GM18870 (cell line): Measurements from ENCODE around the gene ZEB1.
"Not testable (repeated sequence)": the region's sequence is repeated elsewhere in the genome, so short reads cannot be mapped to it uniquely, and the experiment has no call there.

Experiments
- ATAC-seq: cut with Tn5 transposase; IDR thresholded peaks from one replicate; pipeline ENCODE4 v1.9.1; 2021; ENCODE audit warnings: moderate library complexity; ENCODE audit not compliant: unreplicated experiment

Gene ZEB1

DNA sequence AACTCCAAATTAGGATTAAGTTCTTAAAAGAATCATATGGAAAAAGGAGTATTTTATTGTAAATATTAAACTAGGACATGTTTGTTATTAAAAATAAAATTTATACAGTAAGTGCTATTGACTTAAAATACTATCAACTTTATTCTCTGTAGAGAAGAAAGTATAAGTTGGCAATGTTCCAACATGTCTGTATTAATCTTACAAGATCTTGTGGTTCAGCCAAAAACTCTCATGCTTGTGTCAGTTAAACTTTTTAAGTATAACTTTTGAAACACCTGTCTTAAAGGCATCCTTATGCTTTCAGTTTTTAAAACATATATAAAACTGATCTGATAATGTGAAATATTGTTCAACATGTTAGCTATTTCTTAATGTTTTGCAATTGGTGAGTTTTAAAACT lies 160.7 kb downstream of the ZEB1 start:
- ATAC-seq = no peak

DNA sequence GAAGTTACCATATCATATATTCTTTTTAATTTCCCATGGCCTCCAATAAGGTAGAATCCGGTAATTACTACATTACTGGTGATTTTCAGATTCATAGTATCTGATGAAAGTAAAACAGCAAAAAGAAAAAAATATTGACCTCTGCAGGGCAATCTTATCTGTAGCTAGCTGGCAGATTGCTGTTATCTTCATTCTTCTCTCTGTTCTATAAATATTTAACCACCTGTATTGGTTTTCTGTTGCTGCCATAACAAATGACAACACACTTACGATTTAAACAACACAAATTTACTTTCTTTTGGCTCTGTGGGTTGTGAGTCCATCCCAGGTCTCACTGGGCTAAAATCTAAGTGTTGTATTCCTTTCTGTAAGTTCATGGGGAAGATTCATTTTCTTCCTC lies 164.5 kb downstream of the ZEB1 start:
- ATAC-seq = no peak

DNA sequence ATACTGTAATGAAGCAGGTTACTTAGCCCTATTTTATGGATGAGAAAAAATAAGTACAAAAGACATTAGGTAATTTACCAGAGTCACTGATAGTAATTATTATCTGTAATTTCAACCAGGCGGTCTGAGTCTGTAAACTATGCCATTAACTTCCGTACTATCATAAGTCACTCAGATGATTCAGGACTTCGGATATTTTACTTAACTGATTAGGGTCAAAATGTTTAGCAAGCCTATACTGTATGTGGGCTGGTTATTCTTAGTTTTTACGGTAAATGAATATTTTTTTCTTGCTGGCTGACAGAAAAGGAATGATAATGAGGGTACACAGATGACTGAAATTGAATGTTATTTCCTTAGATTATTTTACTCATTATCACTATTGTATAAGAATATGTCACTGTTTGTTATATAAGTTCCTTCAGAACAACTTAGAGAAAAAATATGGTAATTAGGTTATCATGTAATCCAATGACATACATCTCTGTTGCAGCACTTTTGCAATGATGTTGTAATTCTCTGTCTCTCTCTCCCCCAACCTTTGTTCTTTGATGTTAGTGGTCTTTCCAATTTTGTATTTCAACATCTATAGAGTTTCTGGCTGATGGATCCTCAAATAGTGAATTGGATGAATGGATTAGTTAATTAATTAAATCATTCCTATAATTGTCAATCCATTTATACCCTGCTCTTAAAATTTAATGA lies 165.6 kb downstream of the ZEB1 start:
- ATAC-seq = no peak

DNA sequence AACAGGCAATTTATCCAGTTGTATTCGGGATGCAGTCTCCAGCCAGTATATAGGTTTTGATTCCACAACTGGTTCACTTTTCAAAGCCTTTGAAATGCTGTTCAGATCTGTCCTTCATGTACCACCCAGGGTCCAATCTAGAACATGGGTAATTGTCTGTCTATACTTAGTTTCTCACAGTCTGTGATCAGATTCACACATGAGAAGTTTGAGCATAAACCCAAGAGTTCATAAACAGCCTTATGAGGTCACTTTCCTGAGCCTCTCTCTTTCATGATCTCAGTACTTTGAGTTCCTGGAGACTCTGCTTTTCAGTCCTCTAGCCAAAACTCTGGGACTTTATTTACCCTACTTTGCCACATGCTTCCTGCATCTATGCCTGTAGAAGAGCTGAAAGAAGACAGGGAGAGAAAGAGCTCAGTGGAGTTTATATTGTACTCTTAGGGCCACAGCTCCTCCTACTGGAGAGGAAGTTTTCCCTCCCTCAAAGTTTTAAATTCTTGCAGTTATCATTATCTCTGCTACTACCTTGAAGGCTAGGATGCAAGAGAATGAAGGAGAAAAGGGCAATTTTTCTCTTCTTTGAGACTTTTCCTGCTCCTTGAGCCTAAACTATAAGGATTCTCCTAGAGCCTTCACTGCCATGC lies 172.0 kb downstream of the ZEB1 start:
- no peak for ATAC-seq

DNA sequence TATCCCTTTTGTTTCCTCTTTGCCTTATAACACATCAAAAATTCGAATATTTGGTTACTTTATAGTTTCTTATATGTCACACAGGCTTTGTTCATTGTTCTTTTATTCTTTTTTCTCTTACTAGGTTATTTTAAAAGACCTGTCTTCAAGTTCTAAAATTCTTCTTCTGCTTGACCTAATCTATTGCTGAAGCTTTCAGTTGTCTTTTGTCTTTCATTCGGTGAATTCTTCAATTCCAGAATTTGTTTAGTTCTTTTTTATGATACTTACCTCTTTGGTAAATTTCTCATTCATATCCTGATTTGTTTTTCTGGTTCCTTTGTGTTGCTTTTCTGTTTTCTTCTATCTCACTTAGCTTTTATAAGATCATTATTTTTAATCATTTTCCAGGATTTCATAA lies 188.4 kb downstream of the ZEB1 start:
- ATAC-seq = no peak

DNA sequence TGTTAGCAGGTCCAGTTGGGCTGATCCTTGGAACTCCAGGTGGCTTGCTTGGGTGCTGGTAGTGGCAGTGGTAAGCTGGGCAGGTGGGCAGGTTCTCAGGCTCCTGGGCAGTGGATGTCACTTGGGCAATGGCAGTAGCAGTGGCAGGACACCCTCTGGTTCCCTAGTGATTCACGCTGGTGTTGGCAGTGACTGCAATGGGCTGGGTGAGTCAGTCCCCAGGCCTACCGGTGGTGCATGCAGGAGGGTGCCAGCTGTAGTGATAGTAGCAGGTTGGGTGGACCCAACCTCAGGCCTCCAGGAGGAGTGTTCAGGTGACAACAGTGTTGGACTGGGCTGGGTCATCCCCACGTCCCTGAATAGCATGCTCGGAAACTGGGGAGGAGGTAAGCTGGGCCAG lies 189.2 kb downstream of the ZEB1 start:
- no peak for ATAC-seq

DNA sequence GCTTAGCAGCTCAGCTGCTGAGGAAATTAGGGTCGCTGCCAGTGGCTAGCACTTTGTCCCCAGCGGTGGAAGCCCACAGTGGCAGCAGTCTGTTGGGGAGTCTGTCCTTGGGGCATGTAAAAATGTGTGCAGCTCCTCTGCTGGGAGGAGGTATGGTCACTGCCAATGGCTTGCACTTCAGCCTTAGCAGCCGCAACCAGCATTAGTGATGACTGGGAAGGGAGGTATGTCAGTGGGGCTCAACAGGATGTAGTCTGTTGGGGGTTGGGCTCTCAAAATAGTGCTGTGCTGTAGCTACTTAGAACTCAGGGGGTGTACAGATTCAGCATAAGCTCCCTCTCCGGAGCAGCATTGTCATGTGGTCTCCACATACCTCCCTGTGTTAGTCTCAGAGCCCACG lies 189.9 kb downstream of the ZEB1 start:
- ATAC-seq = no peak

DNA sequence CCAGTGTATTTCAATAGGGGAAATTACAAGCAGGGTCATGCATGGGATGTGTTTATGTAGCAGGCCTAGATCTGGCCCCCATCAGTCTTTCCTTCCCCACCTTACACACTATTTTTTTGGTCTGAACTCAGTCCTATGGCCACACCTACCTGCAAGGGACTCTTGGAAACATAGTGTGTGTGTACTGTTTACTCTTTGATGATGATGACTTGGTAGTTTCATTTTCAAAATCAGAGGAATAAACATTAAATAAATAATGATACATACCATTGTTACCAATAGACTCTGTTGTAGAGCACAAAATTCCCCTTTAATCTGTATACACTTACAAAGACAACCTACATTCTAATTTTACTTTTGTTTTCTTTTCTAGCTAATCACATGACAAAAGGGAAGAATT lies 191.0 kb downstream of the ZEB1 start:
- ATAC-seq = no peak

DNA sequence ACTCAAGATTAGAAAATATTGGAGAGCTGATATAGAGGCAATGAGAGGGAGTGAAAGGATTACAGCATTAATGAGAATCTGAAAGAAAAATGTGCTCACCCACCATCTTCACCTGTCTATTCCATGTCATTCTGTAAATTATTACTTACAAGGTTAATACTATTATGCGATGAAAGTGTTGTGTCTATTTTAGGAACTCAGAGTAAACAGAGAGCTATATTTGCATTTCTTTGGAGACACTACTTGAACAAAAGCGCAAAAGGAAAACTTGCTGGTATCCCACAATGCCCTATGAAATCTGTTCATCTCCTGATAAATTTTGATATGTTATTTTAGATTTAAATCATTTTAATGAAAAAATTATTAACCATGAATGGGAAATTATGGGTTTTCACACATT lies 196.1 kb downstream of the ZEB1 start:
- ATAC-seq = no peak

DNA sequence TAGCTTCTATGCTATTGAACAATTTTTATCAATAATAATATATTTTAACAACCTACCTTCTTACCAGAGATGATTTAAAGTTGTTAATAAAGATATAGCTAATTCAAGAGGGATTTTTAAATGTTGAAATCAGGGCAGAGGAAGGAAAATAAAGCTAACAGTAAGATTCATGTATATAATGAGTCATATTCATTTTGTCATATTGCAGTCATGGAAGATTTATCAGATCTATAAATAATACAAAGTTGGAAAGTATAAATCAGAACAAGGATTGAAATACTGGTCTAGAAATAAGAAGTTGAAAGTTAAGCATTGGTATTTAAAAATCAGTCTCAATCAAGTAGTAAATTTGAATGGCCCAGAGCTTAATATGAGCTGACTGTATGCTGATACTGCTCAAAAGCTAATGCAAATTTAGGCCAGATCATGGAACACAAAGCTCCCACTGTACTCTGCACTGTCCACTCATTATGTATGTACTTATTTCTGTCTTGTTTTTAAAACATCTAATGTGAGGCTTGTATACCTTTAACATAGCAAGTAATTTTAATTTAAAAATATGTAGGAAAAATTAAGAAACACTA lies 196.9 kb downstream of the ZEB1 start:
- no peak for ATAC-seq

DNA sequence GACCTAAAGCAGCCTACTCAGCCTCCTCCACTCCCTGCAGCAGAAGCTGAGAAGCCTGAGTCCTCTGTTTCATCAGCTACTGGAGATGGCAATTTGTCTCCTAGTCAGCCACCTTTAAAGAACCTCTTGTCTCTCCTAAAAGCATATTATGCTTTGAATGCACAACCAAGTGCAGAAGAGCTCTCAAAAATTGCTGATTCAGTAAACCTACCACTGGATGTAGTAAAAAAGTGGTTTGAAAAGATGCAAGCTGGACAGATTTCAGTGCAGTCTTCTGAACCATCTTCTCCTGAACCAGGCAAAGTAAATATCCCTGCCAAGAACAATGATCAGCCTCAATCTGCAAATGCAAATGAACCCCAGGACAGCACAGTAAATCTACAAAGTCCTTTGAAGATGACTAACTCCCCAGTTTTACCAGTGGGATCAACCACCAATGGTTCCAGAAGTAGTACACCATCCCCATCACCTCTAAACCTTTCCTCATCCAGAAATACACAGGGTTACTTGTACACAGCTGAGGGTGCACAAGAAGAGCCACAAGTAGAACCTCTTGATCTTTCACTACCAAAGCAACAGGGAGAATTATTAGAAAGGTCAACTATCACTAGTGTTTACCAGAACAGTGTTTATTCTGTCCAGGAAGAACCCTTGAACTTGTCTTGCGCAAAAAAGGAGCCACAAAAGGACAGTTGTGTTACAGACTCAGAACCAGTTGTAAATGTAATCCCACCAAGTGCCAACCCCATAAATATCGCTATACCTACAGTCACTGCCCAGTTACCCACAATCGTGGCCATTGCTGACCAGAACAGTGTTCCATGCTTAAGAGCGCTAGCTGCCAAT lies 202.2 kb downstream of the ZEB1 start:
- no peak for ATAC-seq

DNA sequence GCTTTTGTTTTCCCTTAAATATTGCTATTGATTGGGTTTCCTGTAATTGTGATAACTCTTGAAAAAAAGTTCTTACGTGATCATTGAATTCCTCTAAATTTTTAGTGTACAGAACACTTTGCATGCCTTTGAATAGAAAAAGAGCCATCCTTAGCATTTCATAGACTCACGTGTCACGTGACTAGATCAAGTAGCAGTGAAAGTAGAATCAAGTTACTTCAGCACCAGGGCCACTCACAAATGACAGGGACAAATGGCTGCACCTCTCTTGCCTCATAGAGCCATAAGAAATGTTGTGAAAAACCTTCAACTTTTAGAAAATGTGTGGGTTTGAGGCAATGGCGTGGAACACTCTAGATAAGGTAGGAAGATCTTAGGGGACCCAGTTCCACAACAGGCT lies 203.8 kb downstream of the ZEB1 start:
- no peak for ATAC-seq

DNA sequence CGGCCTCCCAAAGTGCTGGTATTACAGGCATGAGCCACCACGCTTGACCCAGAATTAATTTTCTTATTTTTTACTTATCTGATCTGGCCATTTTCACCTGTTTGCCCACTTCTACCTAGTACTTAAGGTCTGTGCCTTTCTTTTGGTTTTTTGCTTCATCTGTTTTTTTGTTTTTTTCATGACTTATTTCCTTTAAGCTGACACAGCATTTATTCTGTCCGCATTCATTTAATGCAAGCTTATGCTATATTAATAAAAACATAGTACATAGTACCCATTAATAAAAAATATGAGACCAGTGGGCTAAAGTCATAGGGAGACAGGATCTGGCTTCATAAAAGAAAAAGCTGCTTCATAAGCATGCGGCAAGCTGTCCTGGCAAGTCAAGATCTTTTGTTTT lies 205.4 kb downstream of the ZEB1 start:
- ATAC-seq = no peak

DNA sequence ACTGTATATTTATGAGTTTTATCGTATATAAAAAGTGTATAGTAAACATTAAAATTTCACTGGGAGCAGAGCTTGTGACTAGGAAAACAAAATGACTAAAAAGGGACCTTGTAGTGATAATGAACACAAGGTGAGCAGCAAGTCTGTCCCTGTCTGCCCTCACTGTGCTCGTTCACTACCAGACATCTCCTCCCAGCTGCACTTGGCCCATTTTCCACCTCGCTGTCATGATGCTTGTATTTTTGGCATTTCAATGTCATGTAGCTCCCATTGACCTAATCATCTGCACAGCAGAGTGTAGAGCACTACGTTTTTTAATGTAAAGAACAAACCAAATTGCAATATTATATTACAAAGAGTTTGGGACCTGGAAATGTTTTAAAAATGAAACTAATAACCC lies 207.2 kb downstream of the ZEB1 start:
- no peak for ATAC-seq

DNA sequence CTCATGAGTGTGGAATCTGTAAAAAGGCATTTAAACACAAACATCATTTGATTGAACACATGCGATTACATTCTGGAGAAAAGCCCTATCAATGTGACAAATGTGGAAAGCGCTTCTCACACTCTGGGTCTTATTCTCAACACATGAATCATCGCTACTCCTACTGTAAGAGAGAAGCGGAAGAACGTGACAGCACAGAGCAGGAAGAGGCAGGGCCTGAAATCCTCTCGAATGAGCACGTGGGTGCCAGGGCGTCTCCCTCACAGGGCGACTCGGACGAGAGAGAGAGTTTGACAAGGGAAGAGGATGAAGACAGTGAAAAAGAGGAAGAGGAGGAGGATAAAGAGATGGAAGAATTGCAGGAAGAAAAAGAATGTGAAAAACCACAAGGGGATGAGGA lies 207.7 kb downstream of the ZEB1 start:
- ATAC-seq = no peak

DNA sequence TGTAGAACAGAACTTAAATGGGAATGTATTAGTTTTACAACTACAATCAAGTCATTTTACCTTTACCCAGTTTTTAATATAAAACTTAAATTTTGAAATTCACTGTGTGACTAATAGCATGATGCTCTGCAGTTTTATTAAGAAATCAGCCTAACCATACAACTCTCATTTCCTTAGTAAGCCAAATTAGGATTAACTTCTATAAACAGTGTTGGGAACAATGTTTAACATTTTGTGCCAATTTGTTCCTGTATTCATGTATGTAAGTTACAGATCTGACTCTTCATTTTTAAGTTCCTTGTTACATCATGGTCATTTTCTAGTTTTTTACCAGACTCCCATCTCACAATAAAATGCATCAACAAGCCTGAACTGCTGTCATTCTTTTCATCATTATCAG lies 209.8 kb downstream of the ZEB1 start:
- no peak for ATAC-seq

DNA sequence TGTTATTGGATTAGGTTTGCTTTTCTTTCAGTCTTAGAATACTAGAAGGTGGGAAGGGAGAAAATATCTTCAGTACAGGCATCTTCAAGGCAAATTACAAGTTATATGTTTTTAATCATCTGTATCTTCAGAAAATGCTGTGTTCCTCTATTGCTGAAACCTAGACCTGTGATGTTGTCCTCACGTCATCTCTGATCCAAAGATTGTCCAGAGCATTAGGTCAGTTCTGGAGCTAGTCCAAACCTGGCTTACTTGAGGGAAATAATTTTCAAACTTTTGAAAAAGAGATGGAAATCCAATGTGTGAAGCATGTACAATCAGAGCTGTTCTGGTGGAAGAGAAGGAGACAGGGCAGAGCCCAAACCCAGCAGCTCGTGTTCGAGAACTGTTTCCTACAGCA lies 217.3 kb downstream of the ZEB1 start:
- no peak for ATAC-seq

DNA sequence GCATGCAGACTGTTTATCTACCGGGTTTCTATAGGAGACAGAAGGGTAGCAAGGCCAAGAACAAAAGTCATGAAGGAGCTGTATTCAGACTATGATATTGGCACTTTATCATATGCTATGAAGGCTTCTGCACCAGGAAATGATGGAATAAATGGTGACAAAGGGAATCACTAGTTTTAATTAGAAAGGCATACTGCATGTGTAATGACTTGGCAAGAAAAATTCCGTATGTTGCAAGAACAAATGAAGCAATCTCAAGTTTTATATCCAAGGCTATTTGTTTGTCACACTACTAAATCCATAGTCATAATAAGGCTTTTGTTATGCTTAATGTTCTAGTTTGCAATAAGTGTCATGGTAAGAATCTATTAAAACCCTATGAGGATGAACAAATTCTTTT lies 230.9 kb downstream of the ZEB1 start:
- no peak for ATAC-seq

DNA sequence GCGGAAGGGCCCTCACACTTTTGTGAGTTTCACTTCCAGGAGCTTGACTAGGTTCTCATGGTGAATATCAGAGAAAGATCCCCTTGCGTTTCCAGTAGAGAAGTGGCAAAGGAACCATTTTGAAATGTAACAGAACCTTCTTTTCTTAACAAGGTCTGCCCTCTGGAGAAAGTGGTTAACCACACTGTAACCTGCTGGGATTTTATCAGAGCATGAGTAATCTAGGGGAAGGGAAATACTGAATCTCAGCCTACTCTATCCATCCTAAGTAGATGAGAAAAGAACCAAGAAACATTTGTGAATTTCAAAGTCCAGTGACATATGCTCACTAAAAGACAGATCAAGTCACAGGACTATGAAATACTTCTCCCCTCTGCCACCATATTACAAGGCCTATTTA lies 235.5 kb downstream of the ZEB1 start:
- ATAC-seq = no peak

DNA sequence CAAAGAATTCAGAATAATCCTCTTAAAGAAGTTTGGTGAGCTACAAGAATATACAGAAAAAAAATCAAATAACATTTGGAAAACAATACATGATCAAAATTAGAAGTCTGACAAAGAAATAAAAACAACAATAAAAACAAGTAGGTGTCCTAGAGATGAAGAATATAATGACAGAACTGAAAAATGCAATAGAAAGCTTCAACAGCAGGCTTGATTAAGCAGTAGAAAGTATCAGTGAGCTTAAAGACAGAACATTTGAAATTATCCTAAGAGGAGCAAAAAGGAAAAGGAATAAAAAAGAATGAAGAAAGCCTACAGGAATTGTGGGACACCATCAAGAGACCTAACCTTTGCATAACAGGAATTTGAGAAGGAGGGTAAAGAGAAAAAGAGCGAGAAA lies 238.8 kb downstream of the ZEB1 start:
- ATAC-seq = no peak

DNA sequence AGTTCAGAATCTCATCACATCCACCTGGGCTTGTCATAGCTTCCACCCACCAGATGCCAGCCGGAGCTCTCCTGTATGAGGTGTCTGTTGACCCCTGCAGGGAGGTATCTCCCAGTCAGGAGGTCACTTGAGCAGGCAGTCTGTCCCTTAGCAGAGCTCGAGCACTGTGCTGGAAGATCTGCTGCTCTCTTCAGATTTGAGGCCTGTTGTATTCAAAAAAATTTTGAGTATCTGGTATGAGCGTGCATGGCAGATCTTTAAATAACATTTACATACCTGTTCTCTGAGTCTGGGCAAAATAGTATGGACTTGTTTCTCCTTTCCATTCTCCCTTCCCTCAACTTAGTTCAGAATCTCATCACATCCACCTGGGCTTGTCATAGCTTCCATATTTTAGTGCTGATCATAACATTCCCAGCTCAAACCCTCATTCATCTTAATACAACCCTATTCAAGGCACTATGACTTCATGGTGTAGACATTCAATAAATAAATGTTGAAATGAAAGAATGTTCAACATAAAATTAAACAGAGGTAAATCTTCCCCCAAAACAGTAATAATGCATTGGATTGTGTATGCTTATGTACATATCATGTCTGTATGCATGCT lies 249.3 kb downstream of the ZEB1 start:
- not testable (repeated sequence) for ATAC-seq
